Measurements from ENCODE around the gene TBX1.

TBX1 gene

DNA sequence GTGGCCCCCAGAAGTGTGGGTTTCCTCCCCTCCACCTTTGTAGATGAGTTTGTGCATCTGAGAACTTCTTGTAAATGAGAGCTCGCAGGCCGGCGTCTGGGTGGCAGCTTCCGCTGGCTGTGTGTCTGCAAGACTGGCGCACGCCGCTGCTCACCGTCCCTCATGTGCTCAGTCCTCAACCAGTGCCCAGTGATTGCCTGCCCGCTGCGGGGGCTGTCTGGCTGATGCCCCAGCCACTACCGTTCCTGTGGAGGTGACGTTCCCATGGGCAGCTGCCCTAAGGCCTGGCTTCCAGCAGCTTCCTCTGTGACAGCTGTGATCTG, 8.8 kb downstream of the TBX1 start:
- in situ Hi-C loops (cut with HindIII; ENCODE audit: low pct_ligation_motif_present, low sequenced_read_pairs), result no loop called here
- Histone ChIP-seq H3K27ac (no peak overlapping the region), H3K27me3 (replicated peaks) (peaks cover 73% of the 10 kb centered on the region), H3K4me3 (ENCODE audit: low read depth, low read length) (no peak overlapping the region), H3K36me3 (replicated peaks) (no peaks in the 10 kb centered on the region)
- DNase-seq, result no peak
- TF ChIP-seq, protein P1, sequence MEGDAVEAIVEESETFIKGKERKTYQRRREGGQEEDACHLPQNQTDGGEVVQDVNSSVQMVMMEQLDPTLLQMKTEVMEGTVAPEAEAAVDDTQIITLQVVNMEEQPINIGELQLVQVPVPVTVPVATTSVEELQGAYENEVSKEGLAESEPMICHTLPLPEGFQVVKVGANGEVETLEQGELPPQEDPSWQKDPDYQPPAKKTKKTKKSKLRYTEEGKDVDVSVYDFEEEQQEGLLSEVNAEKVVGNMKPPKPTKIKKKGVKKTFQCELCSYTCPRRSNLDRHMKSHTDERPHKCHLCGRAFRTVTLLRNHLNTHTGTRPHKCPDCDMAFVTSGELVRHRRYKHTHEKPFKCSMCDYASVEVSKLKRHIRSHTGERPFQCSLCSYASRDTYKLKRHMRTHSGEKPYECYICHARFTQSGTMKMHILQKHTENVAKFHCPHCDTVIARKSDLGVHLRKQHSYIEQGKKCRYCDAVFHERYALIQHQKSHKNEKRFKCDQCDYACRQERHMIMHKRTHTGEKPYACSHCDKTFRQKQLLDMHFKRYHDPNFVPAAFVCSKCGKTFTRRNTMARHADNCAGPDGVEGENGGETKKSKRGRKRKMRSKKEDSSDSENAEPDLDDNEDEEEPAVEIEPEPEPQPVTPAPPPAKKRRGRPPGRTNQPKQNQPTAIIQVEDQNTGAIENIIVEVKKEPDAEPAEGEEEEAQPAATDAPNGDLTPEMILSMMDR (IDR thresholded peaks at IDR 0.05; ENCODE audit: low read depth, low read length, missing control alignments), result no peak

DNA sequence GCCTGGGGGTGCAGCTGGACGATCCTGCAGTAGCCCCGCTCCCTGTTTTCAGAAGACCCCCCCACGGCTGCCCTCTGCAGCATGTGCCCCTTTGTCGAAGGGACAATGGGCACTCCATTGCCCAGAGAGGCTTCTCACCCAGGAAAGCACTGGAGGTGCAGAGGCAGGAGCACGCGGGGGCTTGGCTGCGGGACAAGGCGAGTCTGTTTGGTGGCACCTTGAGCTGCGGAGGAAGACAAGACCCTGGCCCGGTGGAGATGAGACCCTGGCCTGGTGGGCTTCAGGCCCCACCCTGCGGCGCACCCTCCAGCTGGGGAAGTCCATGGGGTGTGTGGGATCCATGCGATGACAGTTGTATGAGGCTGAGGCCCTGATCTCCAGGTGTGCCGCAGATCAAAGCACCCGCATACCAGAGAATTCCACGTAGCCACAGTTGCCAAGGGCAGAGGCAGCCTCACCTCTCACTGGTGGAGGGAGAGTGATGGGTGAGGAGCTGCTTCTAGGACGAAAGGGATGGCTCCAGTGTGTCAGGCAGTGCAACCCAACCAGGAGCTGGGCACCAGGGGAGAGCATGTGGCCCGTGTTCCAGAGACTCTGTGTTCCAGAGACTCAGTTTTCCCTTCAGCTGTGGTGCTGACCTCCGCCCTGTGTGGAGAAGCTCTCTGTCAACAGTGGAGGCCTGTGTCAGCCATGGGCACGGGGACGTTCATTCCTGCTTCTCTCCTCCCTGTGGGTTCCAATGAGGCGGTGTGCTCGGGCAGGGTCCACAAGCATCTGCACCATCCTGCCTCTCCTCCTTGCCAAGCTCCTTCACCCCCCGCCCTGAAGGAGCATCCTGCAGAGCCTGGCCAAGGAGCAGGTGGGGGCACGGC, 10.0 kb downstream of the TBX1 start:
- H3K4me3 ChIP-seq (ENCODE audit: low read depth, low read length), result no peak overlapping the region
- H3K36me3 ChIP-seq (replicated peaks), result no peaks in the 10 kb centered on the region
- in situ Hi-C loops (cut with HindIII; ENCODE audit: low pct_ligation_motif_present, low sequenced_read_pairs), result no loop called here
- peaks cover 66% of the 10 kb centered on the region for H3K27me3 ChIP-seq (replicated peaks)
- DNase-seq, result no peak
- H3K27ac ChIP-seq, result no peak overlapping the region
- TF ChIP-seq, protein P1 (IDR thresholded peaks at IDR 0.05; ENCODE audit: low read depth, low read length, missing control alignments), result no peak

DNA sequence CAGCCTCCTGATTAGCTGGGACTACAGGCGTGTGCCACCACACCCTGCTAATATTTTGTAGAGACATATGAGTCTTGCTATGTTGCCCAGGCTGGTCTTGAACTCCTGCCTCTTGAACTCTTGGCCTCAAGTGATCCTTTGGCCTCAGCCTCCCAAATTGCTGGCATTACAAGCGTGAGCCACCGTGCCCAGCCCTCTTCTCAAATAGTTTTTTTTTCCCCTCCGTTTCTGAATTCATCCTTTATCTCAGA, 11.8 kb downstream of the TBX1 start:
- Histone ChIP-seq H3K27ac (no peak overlapping the region), H3K36me3 (replicated peaks) (no peaks in the 10 kb centered on the region), H3K27me3 (replicated peaks) (peaks cover 50% of the 10 kb centered on the region), H3K4me3 (ENCODE audit: low read depth, low read length) (no peak overlapping the region)
- TF ChIP-seq, protein P1 (IDR thresholded peaks at IDR 0.05; ENCODE audit: low read depth, low read length, missing control alignments), result no peak
- DNase-seq, result no peak
- in situ Hi-C loops (cut with HindIII; ENCODE audit: low pct_ligation_motif_present, low sequenced_read_pairs), result no loop called here

DNA sequence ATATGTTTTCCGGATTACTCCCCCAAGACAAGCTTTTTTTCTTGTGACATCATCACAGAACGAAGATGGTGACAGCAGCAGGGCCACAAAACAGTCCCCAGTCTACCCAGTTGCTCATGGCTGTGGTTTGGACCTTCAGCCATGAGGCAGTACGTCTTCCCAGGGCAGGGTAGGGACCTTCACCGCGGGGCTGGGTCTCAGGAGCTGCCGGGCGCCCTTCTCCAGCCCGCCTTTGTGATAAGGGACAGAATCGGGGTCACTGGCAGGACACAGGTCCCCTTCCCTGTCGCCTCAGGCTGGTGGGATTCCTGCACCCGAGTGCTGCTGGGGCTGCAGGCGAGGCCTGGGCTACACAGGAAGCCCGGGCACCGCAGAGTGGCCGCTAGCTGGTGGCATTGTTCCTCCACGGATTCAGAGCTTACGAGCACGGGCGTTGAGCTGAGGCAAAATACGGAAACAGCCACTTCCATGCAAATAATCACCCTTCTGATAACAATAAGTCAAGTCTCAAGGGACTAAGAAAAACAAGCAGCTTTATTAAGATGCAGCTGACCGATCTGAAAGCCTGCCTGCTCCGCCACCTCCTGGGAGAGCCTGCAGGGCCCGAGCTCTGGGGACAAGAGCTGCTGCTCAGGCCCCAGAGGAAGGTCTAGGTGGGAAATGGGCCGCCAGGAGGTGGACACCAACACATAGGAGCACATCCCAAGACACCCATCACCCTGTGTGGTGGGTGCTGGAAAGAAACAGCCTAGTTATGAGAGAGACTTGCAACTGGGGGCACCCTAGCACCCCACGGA, 12.3 kb downstream of the TBX1 start:
- in situ Hi-C loops (cut with HindIII; ENCODE audit: low pct_ligation_motif_present, low sequenced_read_pairs), result no loop called here
- TF ChIP-seq, protein P1 (IDR thresholded peaks at IDR 0.05; ENCODE audit: low read depth, low read length, missing control alignments), result no peak
- H3K4me3 ChIP-seq (ENCODE audit: low read depth, low read length), result no peak overlapping the region

DNA sequence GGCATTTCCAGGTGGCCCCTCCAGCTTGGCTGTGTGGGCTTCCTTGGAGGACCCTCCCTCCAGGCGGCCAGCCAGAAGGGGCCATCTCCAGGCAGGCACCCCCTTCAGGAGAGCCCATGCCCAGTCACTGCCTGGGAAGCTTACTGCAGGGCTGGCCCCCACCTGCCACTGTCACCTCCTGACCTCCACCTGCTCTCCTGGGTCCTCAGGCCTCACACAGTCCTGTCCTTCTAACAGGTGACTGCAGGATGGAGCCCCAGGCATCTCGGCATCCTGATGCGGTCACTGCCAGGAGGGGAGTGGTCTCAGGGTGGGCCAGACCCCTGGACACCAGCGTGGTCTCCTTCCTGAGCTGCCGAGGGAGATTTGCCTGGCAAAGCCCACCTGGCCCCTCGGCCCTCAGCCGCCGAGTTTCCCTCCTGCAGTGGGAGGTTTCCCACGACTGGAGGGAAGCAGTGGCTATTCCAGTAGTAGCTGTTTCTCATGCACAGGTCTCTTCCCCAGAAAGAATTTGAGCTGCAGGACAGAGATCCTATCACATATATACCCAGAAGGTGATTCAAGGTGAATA, 13.0 kb downstream of the TBX1 start:
- TF ChIP-seq, protein P1 (IDR thresholded peaks at IDR 0.05; ENCODE audit: low read depth, low read length, missing control alignments), result no peak
- Histone ChIP-seq H3K4me3 (ENCODE audit: low read depth, low read length) (no peak overlapping the region), H3K36me3 (replicated peaks) (no peaks in the 10 kb centered on the region), H3K27ac (no peak overlapping the region), H3K27me3 (replicated peaks) (peaks cover 42% of the 10 kb centered on the region)
- in situ Hi-C loops (cut with HindIII; ENCODE audit: low pct_ligation_motif_present, low sequenced_read_pairs), result no loop called here
- no peak for DNase-seq

More for the DNA sequence above, 12.3 kb downstream of the TBX1 start:
- peaks cover 46% of the 10 kb centered on the region for H3K27me3 ChIP-seq (replicated peaks)
- H3K27ac ChIP-seq, result no peak overlapping the region
- no peaks in the 10 kb centered on the region for H3K36me3 ChIP-seq (replicated peaks)
- no peak for DNase-seq

All from brain microvascular endothelial cell (primary cell).